BE2C (cell line): ENCODE results near the gene ATP6V1E1. TPM values are rescaled to one million over a fixed set of nuclear protein-coding genes. Genes with fewer than 3 reads are reported as not detected.
"Not testable (repeated sequence)": the region's sequence is repeated elsewhere in the genome, so short reads cannot be mapped to it uniquely, and the experiment has no call there.

Source experiments
- DNase-seq: peaks from one replicate; pipeline ENCODE4 v3.0.0-alpha.2; 2020
- H3K27me3 ChIP-seq: fragments of 250-450 bp; sonication (Bioruptor Pico); 2 replicates; pipeline ENCODE4 v1.5.1; 2020; ENCODE audit warnings: mild to moderate bottlenecking
- H3K36me3 ChIP-seq: fragments of 250-450 bp; sonication (Bioruptor Pico); 2 replicates; pipeline ENCODE4 v1.5.1; 2020; ENCODE audit warnings: mild to moderate bottlenecking
- H3K4me1 ChIP-seq: fragments of 250-450 bp; sonication (Bioruptor Pico); 2 replicates; pipeline ENCODE4 v1.5.1; 2020
- H3K4me3 ChIP-seq: 2 replicates; pipeline ENCODE4 v1.5.1; 2011; ENCODE audit warnings: low read depth, low read length
- H3K9me3 ChIP-seq: fragments of 250-450 bp; sonication (Bioruptor Pico); 2 replicates; pipeline ENCODE4 v1.5.1; 2020
- CTCF ChIP-seq: IDR thresholded peaks from 2 replicates; pipeline ENCODE4 v1.5.1; 2012; ENCODE audit warnings: mild to moderate bottlenecking, low read depth, low read length
- polyA plus RNA-seq: library from polyadenylated mRNA; unstranded; fragments of >200 nt; gene quantifications from one replicate; pipeline ENCODE4 v1.2.1, GENCODE V29; 2012; ENCODE audit warnings: low read depth, missing spikeins; ENCODE audit not compliant: insufficient read length, insufficient read depth

ATP6V1E1 gene
- 164 TPM for polyA plus RNA-seq

DNA sequence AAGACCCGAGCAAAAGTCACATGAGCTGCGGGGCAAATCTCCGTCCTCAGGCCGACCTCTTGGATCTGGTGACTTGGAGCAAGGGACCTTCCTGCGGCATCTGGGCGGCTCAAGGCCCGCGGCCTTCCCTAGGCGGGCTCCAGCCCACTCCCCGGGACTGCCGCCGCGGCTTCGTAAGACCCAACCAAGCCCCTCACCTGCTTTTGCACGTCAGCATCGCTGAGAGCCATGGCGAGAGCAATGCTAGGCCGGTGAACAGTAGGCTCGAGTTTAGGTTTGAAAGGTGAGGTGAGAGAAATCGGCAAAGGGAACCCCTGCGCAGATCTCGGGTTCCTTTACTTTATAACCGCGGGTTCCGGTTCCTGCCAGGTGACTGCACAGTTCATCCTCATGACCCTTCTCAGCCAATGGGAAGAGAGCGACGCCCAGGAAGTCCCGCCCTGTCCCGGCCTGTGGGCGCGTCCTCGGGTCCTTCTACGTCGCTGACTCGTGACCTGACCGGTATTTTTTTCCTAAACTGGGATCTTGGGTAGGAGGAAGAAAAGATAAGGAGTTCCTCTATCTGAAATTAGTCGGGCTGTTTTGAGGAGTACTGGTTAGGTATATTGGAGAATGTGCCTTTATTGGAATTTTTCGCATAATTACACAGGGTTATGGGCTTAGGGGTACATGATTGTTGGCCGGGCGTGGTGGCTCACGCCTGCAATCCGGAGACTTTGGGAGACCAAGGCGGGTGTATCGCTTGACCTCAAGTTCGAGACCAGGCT is at the start of gene ATP6V1E1:
Gene ATP6V1E1, minus strand, starts transcription at position 344 of the 767 bp plus-strand sequence. Its CDS starts 114 bp downstream, at position 230.
- TF ChIP-seq CTCF, result no peak
- no peaks in the 10 kb centered on the region for H3K9me3 ChIP-seq
- no peaks in the 10 kb centered on the region for H3K36me3 ChIP-seq
- H3K27me3 ChIP-seq, result no peaks in the 10 kb centered on the region
- DNase-seq, result peak; percentile 94
- peak within 1 kb of the TSS; percentile 95 for H3K4me3 ChIP-seq
- no peaks in the 10 kb centered on the region for H3K4me1 ChIP-seq

DNA sequence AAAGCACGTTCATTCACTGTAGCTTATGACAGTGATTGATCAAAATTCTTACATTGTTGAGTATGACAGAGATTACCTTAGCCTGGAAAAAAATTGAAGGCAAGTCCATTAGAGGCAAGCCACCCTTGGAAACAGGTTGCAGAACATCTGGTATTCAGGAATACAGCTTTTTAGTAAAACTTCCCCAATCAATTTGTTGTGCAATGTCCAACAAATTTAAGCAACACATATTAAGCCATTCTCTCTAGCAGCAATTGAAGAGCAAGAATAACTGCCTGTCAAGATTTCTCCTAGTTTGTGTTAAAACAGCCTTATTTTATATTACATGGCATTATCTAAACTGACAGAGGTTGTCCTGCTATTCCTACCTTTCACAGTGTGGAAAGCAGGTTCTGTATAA is 47.0 kb upstream of the ATP6V1E1 start:
- no peak for DNase-seq
- no peaks in the 10 kb centered on the region for H3K9me3 ChIP-seq
- H3K4me3 ChIP-seq, result no peak overlapping the region
- H3K27me3 ChIP-seq, result no peaks in the 10 kb centered on the region
- no peak for TF ChIP-seq CTCF
- H3K4me1 ChIP-seq, result peaks cover 22% of the 10 kb centered on the region
- H3K36me3 ChIP-seq, result peaks cover 2% of the 10 kb centered on the region

GRCh38 chr22:17674152-17674551 is 45.6 kb upstream of the ATP6V1E1 start:
- no peak for DNase-seq
- H3K9me3 ChIP-seq, result no peaks in the 10 kb centered on the region
- TF ChIP-seq CTCF, result no peak

DNA sequence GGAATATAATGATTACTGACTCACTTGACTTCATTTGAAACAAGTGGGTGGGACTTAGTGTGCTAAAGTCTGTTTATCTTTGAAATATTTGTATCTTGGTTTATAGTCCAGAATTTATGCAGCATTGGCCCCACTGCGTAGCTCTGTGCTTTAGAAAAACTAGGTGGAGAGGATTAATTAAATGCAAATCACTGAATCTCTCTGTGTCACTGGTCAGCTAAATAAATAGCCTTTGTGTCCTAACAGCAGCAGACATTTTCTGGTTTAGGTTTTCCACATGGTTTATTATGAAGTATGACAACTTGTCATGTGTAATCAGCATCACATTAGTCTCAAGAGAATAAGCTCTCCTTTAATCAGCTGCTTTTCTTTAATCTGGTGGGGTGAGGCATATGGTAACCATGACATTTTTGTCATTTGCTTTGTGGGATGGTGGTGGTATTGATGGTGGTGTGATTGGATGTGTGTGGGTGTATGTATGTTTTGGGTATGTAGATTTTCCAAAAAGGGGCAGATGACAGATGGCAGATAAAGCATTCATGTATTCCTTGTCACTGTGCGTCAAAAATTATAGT is 44.0 kb upstream of the ATP6V1E1 start:
- TF ChIP-seq CTCF, result no peak
- DNase-seq, result peak; percentile 24
- no peaks in the 10 kb centered on the region for H3K27me3 ChIP-seq
- peaks cover 11% of the 10 kb centered on the region for H3K36me3 ChIP-seq
- peaks cover 28% of the 10 kb centered on the region for H3K4me1 ChIP-seq
- H3K4me3 ChIP-seq, result peak overlapping the region; percentile 10
- no peaks in the 10 kb centered on the region for H3K9me3 ChIP-seq

More at GRCh38 chr22:17674152-17674551, 45.6 kb upstream of the ATP6V1E1 start:
- peaks cover 28% of the 10 kb centered on the region for H3K4me1 ChIP-seq
- peaks cover 9% of the 10 kb centered on the region for H3K36me3 ChIP-seq
- H3K4me3 ChIP-seq, result no peak overlapping the region
- no peaks in the 10 kb centered on the region for H3K27me3 ChIP-seq

DNA sequence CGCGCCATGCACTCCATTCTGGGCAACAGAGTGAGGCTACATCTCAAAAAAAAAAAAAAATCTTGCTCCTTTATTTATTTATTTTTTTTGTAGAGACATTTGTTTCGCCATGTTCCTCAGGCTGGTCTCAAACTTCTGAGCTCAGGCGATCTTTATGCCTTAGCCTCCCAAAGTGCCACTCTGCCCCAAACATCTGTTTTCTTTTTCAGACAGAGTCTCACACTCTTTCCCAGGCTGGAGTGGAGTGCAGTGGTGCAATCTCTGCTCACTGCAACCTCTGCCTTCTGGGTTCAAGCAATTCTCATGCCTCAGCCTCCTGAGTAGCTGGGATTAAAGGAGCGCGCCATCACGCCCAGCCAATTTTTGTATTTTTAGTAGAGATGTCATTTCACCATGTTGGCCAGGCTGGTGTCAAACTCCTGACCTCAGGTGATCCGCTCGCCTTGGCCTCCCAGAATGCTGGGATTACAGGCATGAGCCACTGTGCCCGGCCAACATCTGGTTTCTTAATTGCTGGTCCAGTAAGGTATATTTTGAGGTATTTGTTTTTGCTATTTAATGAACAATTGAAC is 43.1 kb upstream of the ATP6V1E1 start:
- not testable (repeated sequence) for DNase-seq

DNA sequence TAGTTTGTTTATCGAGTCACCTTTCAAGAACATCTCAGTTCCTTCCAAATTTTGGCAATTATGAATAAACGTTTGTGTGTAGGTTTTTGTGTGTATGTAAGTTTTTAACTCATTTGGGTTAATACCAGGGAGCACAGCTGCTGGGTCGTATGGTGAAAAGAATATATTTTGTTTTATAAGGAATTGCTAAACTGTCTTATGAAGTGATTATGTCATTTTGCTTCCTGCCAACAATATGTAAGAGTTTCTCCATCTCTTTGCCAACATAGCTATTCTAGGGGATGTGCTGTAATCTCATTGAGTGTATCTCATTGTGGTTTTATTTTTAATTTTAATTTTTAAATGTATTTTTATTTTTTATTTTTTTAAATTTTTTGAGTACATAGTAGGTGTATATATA is 37.3 kb upstream of the ATP6V1E1 start:
- no peak for DNase-seq
- H3K4me1 ChIP-seq, result peaks cover 9% of the 10 kb centered on the region
- no peak overlapping the region for H3K4me3 ChIP-seq
- H3K9me3 ChIP-seq, result peaks cover 5% of the 10 kb centered on the region; the same call in 1 of the 2 replicates
- TF ChIP-seq CTCF, result no peak
- H3K36me3 ChIP-seq, result peaks cover 53% of the 10 kb centered on the region
- H3K27me3 ChIP-seq, result no peaks in the 10 kb centered on the region

More for the DNA sequence above, 43.1 kb upstream of the ATP6V1E1 start:
- not testable (repeated sequence) for H3K9me3 ChIP-seq, H3K27me3 ChIP-seq, H3K4me3 ChIP-seq
- Histone ChIP-seq H3K4me1 (peaks cover 28% of the 10 kb centered on the region), H3K36me3 (peaks cover 15% of the 10 kb centered on the region)
